Hematopoietic multipotent progenitor cell treated with erythropoietin and hydrocortisone succinate and interleukin-3 and kit ligand, for 4 days (in vitro differentiated cells): Measurements from ENCODE around the gene MEF2D.

Experiments used
- DNase-seq: peaks from one replicate; pipeline ENCODE4 v3.0.0-alpha.2; 2015

The MEF2D gene

DNA sequence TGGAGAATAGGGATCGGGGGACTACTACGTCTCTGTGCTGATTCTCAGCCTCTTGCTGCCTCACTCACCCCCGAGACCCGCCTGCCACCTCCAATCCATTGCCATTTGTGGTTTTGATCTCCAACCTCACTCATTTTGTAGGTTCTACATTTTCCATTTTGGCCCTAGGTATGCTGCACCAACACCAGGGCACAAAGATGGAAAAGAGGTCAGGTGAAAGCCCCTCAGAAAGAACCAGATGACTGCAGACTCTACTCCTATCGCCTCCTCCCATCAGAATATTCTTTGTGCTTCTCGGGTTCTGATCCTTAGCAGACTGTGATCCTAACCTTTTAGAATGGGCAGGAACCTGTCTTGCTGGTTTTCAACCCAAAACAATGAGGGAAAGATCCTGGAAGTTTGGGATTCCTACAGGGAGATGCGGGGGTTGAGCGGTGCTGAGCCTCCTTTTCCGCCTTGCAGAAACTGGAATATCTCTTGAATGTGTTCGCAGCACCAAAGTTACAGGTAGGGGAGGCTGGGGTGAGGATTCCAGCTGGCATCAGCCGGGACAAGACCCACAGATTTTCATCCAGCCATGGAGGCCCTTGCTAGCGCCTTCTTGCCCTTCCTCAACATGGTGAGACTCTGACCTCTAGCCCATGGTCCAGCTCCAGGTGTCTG lies 78.5 kb downstream of the MEF2D start:
- DNase-seq: no peak

DNA sequence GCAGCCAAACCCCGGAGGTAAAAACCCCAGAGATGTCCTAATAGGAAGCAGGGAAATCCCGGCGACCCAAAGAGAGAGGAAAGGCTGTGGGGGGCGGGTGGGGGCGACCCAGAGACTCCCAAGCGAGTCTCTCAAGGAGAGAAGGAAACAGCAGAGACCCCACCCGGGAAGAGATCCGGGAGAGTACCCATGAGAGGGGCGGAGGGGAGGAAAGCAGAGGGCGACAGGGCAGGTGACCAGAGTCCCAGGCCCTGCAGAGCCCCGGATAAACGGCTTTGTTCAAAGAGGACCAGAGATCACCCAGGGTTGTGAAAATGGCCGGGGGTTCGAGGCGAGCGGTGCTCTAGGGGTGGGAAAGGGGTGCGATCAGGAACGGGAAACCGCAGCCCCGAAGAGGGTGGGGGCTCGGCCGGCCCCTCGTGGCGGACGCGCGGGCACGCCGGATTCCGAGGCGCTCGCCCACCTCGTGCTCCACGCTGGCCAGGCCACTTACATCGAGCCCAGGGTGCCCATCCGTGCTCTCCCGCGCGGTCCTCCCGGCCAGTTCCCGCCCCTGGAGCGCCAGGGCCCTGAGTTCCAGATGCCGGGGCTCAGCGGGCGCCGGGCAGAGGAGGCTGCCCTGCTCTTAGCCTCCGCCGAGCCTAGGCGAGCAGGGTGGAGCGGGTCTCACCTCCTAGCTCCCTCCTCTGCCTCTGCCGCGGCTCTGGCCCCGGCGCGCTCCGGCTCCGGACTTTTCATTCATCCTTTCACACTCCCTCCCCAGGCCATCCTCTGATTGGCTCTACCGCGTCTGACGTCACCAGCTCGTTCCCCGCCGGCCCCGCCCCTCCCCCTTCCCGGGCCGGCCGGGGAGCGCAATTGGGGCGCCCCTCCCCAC lies 79.3 kb downstream of the MEF2D start:
- DNase-seq: peak; percentile 80

DNA sequence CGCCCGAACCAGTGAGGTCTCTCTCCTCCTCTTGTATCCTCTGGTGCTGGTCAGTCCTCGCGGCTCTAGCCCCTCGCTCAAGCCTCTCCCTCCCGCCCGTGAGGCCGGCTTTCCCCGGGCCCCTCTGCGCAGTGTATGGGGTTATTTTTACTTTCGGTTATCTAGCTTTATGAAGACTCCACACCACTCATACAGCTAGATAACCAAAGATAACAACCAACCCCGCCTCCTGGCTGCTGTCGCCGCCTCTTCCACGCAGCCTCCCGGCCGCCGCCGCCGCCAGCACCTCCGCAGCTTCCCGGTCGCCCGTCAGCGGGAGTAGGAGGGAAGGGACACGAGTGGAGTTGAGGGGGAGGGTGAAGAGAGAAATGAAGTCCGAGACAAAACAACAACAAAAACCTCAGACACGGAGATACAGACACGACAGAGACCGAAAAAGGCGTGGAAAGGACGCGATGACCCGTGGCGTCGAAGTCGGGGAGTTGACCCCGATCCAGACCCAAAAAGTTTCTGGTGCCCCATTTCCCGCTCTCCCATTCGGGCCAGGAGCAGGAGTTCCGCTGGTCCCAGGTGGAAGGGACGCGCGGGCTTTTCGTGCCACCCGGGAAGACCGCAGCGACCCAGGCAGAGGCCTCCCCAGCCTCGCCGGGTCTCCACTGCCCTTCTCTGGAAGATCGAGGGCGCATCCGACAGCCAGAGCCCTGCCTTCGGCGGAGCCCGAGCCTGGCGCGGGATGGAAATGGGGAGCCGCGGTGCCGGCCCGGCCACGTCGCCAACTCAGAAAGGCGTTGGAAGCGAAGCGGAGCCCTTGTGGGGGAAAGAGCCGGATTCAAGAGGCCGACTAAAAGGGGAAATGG lies 80.1 kb downstream of the MEF2D start:
- peak; percentile 25 for DNase-seq

DNA sequence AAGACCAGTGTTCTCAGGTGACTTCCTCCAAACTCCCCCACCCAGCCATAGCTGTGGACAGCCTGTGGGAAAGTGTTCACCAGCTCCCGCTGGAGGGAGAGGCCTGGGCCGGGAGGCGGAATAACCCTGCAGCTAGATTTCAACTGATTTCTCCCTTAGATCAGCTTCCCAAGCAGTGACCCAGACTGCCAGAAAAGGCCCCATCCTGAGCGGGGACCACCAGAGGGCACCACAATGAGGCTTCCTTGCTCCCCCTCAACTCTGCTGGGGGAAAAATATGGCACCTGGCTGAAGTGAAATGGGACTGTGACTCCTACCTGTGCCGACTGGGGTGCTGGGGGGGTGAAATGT lies 80.7 kb downstream of the MEF2D start:
- DNase-seq: peak; percentile 30

DNA sequence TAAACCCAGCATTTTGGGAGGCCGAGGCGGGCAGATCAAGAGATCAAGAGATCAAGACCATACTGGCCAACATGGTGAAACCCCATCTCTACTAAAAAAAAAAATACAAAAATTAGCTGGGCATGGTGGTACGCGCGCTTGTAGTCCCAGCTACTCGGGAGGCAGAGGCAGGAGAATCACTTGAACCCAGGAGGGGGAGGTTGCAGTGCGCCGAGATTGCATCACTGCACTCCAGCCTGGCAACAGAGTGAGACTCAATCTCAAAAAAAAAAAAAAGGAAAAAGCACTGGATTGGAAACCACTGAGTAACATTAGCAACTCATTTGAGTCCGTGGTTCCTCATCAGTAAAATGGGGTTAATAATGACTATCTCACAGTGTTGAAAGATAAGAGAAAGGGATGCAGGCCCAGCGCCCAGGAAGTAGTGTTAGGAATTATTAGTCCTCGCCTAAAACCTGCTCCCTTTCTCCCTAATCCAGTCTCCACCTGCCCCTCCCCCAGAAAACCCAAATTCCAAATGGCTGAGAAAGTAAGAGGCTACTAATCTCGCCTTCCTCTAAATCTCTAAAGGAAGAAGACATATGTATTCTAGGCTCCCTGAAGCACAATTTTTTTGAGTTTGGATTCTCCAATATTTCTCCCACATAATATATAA lies 82.0 kb downstream of the MEF2D start:
- no peak for DNase-seq

DNA sequence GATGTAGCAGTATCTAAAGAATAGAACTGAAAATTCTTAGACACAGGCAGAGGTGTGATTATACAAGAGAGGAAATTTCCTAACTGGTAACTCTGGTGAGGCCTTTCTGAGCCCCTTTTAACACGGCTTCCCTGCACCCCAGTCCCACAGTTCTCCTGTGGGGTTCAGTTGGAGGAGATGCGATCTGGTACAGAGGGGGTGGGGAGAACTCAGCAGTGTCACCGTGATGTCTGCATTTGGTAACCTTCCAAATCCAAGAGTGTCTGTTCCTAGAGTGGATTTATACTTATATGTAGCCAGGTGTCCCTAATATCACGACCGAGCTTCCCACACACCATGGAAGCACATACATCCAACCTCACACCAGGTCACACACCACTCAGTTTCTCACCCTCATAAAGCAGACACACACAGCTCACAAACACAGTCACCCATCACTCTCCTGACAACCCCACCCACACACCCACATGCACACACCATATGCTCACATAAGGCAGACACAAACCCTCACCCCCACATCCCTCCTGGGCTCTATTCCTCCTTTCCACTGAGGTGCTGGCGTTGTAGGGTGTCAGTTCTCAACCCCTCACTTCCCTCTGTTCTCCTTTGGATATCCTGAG lies 83.1 kb downstream of the MEF2D start:
- DNase-seq: no peak

DNA sequence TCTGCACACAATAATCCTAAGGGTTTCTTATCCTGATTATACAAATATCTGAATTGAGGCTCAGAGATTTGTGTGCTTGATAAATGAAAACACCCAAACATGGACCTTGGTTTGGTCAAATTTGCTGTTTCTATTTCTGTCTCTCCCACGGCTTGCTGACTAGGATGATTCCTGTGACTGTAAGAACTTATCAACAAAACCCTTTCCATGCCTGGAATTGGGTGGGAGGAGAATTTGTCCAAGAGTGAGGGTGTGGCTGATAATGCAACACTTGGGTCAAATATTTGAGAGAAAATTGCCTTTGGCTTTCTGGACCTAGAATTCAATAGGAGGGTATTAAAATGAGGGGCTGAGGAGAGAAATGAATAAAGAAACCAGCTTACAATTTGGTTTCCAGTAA lies 83.6 kb downstream of the MEF2D start:
- DNase-seq: no peak

DNA sequence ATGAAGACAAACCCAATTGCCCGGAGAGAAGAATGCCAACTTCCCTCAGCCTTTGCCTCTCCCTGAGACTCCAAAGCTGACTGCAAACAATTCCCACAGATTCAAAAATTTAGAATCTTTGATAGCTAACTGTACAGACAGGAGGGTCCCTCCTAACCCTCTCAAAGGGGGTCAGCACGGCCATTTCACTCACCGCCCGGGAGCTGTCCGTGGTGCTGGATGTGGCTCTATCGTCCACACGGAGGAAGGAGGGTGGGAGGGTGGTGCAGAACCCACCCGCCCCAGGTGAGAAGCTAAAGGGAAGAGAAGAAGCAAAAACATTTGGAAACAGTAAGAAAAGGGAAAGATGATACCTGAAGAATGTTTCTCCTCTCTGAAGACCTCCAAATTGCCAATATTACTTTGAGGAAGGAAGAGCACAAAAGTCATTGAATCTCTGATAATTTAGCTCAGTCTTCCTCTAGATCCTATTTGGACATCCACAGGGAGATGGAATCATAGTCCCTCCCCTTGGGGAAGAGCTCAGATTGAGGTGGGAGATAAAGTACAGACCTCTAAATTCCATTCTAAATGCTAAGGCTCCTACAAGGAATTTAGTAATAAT lies 86.0 kb downstream of the MEF2D start:
- peak; percentile 57 for DNase-seq
